NCI-H146 (cell line): ENCODE measurements around the gene TOX3.

ENCODE experiments used
- DNase-seq: peaks from one replicate; lab custom pipeline; 2025; lab: John Stamatoyannopoulos, UW

Gene TOX3

GRCh38 chr16:52398021-52398420 lies 148.9 kb downstream of the TOX3 start:
- DNase-seq = no peak

GRCh38 chr16:52393448-52393847 lies 153.5 kb downstream of the TOX3 start:
- DNase-seq = no peak

- DNase-seq = no peak
Observed at GRCh38 chr16:52389045-52389444, 157.9 kb downstream of the TOX3 start.
